Testis (tissue), 3 donors: ENCODE data around the gene HBG2. TPM values are rescaled to one million over a fixed set of nuclear protein-coding genes. Genes with fewer than 3 reads are reported as not detected.
"Not testable (repeated sequence)": the region's sequence is repeated elsewhere in the genome, so short reads cannot be mapped to it uniquely, and the experiment has no call there.

ENCODE experiments used
- DNase-seq: peaks from one replicate; pipeline ENCODE4 v3.0.0-alpha.2; 2019
- H3K27ac ChIP-seq, 2 donors: fragments of 200-600 bp; sonication (generic); one replicate each; pipeline ENCODE4 v1.5.1; 2019
- H3K27me3 ChIP-seq: fragments of 200-600 bp; sonication (generic); one replicate; pipeline ENCODE4 v1.5.1; 2019
- H3K36me3 ChIP-seq: fragments of 200-600 bp; sonication (generic); one replicate; pipeline ENCODE4 v1.5.1; 2017; ENCODE audit warnings: low read depth; ENCODE audit errors: missing control alignments
- H3K4me1 ChIP-seq: fragments of 200-600 bp; sonication (generic); one replicate; pipeline ENCODE4 v1.5.1; 2019
- H3K4me3 ChIP-seq, 2 donors: fragments of 200-600 bp; sonication (generic); one replicate each; pipeline ENCODE4 v1.5.1; 2017 to 2019
- H3K9me3 ChIP-seq: fragments of 200-600 bp; sonication (generic); one replicate; pipeline ENCODE4 v1.5.1; 2017
- POLR2A ChIP-seq: fragments of 450-650 bp; IDR thresholded peaks from one replicate; pipeline ENCODE4 v1.6.1; 2017; ENCODE audit warnings: antibody characterized with exemption, mild to moderate bottlenecking, moderate library complexity
- WGBS, 2 donors: methylation state at CpG; one replicate each; pipeline ENCODE4 v1.1.5; 2018; 5-methylcytosine and 5-hydroxymethylcytosine counted together
- intact Hi-C: fragments of 100-400 bp; cut with DNase I; formaldehyde crosslinking; loops from one replicate; pipeline ENCODE4 v1.15.1; 2023; ENCODE audit warnings: low total_unique reads
- polyA plus RNA-seq: library from polyadenylated mRNA; stranded (reverse); fragments of 350-450 nt; fragmentation: Illumina TruSeq; extraction: RNeasy Lipid Tissue Mini Kit (QIAGEN cat#74804); gene quantifications from one replicate; pipeline ENCODE4 v1.2.3, GENCODE V29; 2014; ENCODE audit warnings: low read depth, low replicate concordance; ENCODE audit not compliant: insufficient read depth
- total RNA-seq, 2 donors: library from RNA; depleted of rRNA; stranded (reverse); fragments of >200 nt; gene quantifications; one replicate each; pipeline ENCODE4 v1.2.3, GENCODE V29; 2016
- TF ChIP-seq, protein P1 (sequence below), 3 experiments: fragments of 450-650 bp in 2 of 3; fragments of 200-600 bp in 1 of 3; sonication (generic) in 1 of 3; IDR thresholded peaks; one replicate each; pipeline ENCODE4 v1.5.1; 2016 to 2019; ENCODE audit warnings: antibody characterized with exemption in 3 of 3, mild to moderate bottlenecking in 2 of 3, moderate library complexity in 1 of 3

HBG2 gene
- total and polyA plus RNA-seq, 3 donors from 2014 or later, result not detected

DNA sequence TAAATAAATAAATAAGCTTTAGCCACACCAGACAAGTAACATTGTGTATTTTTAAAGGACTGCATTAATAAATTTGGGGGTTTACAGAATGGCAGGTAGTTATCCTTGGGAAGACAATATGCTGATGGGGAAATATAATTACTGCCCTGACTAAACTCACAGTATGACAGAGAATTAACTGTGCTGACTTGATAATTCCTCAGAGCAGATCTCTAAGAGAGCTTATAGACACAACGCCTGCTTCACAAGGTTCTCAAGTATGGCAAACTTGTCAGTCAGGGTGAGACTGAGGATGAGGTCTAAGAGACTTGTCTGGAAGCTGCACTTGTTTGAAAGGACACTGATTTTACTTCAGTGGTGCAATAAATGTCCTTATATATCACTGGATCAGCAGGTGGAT lies 43.9 kb upstream of the HBG2 start:
- Histone ChIP-seq H3K27ac (no peak overlapping the region), H3K4me1 (no peaks in the 10 kb centered on the region), H3K36me3 (no peaks in the 10 kb centered on the region), H3K27me3 (no peaks in the 10 kb centered on the region), H3K9me3 (no peaks in the 10 kb centered on the region), H3K4me3 (no peak overlapping the region)
- 81 to 97% methylated on average over 1 of the region's 1 CpG for WGBS, 2 donors
- TF ChIP-seq, protein P1, sequence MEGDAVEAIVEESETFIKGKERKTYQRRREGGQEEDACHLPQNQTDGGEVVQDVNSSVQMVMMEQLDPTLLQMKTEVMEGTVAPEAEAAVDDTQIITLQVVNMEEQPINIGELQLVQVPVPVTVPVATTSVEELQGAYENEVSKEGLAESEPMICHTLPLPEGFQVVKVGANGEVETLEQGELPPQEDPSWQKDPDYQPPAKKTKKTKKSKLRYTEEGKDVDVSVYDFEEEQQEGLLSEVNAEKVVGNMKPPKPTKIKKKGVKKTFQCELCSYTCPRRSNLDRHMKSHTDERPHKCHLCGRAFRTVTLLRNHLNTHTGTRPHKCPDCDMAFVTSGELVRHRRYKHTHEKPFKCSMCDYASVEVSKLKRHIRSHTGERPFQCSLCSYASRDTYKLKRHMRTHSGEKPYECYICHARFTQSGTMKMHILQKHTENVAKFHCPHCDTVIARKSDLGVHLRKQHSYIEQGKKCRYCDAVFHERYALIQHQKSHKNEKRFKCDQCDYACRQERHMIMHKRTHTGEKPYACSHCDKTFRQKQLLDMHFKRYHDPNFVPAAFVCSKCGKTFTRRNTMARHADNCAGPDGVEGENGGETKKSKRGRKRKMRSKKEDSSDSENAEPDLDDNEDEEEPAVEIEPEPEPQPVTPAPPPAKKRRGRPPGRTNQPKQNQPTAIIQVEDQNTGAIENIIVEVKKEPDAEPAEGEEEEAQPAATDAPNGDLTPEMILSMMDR (IDR thresholded peaks at IDR 0.05), result no peak
- no peak for TF ChIP-seq POLR2A
- DNase-seq, result no peak
- intact Hi-C loops, result no loop called here

DNA sequence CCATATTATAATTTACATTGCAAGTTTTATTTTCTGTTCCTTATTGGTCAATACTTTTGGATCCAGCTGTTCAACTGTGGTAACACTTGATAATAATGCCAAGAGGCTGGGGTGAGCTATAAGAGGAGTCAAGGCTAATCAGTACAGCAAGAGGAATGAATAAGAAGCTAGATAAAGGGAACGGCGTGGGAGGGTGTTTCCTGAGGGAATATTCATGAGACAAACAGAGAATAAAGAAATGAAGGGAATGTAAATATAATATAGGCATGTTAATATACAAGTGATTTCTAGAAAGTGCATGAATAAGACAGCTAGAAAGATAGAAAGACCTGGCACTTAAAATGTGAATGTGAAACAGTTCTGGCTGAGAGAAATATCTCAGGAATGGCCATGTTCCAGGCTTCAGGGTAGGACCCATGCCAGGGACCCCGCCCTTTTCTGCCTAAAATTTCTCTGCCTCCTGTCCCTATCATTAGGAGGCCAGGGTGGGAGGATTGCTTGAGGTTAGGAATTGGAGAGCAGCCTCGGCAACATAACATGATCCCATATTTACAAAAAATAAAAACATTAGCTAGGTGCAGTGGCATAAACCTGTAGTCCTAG lies 43.2 kb upstream of the HBG2 start:
- WGBS, 2 donors, result 49 to 50% methylated on average over 4 of the region's 4 CpGs
- H3K27ac ChIP-seq, result no peak overlapping the region
- H3K27me3 ChIP-seq, result no peaks in the 10 kb centered on the region
- no peak for DNase-seq
- H3K4me3 ChIP-seq, result no peak overlapping the region
- intact Hi-C loops, result no loop called here
- TF ChIP-seq POLR2A, result no peak
- TF ChIP-seq, protein P1 (IDR thresholded peaks at IDR 0.05), result no peak
- H3K36me3 ChIP-seq, result no peaks in the 10 kb centered on the region
- H3K9me3 ChIP-seq, result no peaks in the 10 kb centered on the region
- H3K4me1 ChIP-seq, result no peaks in the 10 kb centered on the region

DNA sequence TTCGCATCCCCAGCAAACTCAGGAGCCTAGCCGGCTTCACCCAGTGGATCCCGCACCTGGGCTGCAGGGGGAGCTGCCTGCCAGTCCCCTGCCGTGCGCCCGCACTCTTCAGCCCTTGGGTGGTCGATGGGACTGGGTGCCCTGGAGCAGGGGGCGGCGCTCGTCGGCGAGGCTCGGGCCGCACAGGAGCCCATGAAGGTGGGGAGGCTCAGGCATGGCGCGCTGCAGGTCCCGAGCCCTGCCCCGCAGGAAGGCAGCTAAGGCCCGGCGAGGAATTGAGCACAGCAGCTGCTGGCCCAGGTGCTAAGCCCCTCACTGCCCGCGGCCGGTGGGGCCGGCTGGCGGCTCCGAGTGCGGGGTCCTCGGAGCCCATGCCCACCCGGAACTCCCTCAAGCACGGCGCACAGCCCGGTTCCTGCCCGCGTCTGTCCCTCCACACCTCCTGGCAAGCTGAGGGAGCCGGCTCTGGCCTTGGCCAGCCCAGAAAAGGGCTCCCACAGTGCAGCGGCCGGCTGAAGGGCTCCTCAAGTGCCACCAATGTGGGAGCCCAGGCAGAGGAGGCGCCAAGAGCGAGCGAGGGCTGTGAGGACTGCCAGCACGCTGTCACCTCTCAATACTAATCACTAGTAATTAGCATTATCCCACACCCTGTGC lies 39.9 kb upstream of the HBG2 start:
- WGBS, 2 donors, result 60 to 81% methylated on average over 9 to 40 of the region's 41 CpGs
- H3K36me3 ChIP-seq, DNase-seq, H3K4me1 ChIP-seq, H3K9me3 ChIP-seq, intact Hi-C loops, H3K27ac ChIP-seq, H3K27me3 ChIP-seq: not testable (repeated sequence)
- H3K4me3 ChIP-seq, result peak overlapping the region; percentile 17 to 21

GRCh38 chr11:5293028-5293427 lies 38.4 kb upstream of the HBG2 start:
- 92 to 94% methylated on average over 6 to 8 of the region's 8 CpGs for WGBS, 2 donors
- DNase-seq, result no peak
- H3K27me3 ChIP-seq, result no peaks in the 10 kb centered on the region
- H3K4me3 ChIP-seq, result no peak overlapping the region
- H3K36me3 ChIP-seq, result no peaks in the 10 kb centered on the region
- intact Hi-C loops, result no loop called here
- H3K9me3 ChIP-seq, result no peaks in the 10 kb centered on the region
- TF ChIP-seq, protein P1 (IDR thresholded peaks at IDR 0.05), result no peak
- TF ChIP-seq POLR2A, result no peak
- no peak overlapping the region for H3K27ac ChIP-seq
- H3K4me1 ChIP-seq, result no peaks in the 10 kb centered on the region

- TF ChIP-seq POLR2A, result no peak
- TF ChIP-seq, protein P1 (IDR thresholded peaks at IDR 0.05), result peak in 2 of 3 experiments; percentile 10 to 26
- H3K4me1 ChIP-seq, result no peaks in the 10 kb centered on the region
- no peak overlapping the region for H3K4me3 ChIP-seq
- intact Hi-C loops, result no loop called here
- 77 to 90% methylated on average over 1 of the region's 1 CpG for WGBS, 2 donors
- H3K27me3 ChIP-seq, result no peaks in the 10 kb centered on the region
- DNase-seq, result no peak
- H3K36me3 ChIP-seq, result no peaks in the 10 kb centered on the region
- no peak overlapping the region for H3K27ac ChIP-seq
- H3K9me3 ChIP-seq, result no peaks in the 10 kb centered on the region
Observed at GRCh38 chr11:5291207-5291838, 36.7 kb upstream of the HBG2 start.
